Neural cell (in vitro differentiated cells): ENCODE results near the gene IGF2BP2.

ENCODE experiments used
- POLR2AphosphoS5 ChIP-seq: IDR thresholded peaks from 2 replicates; pipeline ENCODE4 v1.6.1; 2012
- TF ChIP-seq, protein P1 (sequence below): fragments of 450-650 bp; IDR thresholded peaks from 2 replicates; pipeline ENCODE4 v1.5.1; 2014; ENCODE audit warnings: antibody characterized with exemption, mild to moderate bottlenecking, moderate library complexity; ENCODE audit not compliant: poor library complexity, severe bottlenecking

DNA sequence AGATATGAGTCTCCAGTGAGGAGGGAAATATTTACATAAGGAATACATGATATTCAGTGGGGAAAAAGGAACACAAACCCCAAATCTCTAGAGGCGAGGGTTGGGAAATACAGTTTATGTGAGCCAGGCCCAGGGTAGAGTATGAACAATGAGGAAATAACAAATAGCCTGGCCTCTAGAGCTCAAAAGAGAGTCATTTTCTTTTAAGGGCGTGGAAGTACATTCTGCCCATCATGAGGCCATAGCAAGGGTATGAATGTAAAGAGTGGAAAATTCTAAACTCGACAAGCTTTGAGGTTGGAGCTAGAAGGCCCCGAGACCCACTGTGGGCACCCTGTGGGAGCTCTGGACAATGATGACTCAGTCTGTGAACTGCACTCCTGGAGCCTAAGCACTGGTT is 27.8 kb upstream of the IGF2BP2 start:
- no peak for TF ChIP-seq POLR2AphosphoS5
- TF ChIP-seq, protein P1, sequence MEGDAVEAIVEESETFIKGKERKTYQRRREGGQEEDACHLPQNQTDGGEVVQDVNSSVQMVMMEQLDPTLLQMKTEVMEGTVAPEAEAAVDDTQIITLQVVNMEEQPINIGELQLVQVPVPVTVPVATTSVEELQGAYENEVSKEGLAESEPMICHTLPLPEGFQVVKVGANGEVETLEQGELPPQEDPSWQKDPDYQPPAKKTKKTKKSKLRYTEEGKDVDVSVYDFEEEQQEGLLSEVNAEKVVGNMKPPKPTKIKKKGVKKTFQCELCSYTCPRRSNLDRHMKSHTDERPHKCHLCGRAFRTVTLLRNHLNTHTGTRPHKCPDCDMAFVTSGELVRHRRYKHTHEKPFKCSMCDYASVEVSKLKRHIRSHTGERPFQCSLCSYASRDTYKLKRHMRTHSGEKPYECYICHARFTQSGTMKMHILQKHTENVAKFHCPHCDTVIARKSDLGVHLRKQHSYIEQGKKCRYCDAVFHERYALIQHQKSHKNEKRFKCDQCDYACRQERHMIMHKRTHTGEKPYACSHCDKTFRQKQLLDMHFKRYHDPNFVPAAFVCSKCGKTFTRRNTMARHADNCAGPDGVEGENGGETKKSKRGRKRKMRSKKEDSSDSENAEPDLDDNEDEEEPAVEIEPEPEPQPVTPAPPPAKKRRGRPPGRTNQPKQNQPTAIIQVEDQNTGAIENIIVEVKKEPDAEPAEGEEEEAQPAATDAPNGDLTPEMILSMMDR = no peak
